ENCODE measurements around the gene GPC5. TPM values are rescaled to one million over a fixed set of nuclear protein-coding genes. Genes with fewer than 3 reads are reported as not detected.

Gene GPC5
- total RNA-seq, 2 donors from 2014 or later, result not detected

DNA sequence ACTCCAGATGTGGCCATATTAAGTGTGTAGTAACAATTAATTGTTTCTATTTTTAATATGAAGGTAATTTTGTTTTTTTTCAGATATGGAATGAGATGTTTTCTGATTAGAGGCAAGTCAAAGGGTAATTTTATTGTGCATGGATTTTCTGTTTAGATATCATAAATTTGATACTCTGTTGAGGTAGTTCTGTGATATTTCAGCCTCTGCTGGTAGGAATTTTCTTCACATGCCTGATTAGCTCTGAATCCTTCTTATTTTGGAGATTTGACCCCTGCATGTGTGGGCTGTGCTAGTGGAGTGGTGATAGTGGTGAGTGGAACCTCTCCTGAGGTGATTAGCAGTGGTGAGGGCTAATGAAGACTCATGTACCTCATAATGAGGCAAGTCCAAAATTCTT lies 301.4 kb downstream of the GPC5 start:
- no peak overlapping the region for H3K27ac ChIP-seq
- no peaks in the 10 kb centered on the region for H3K36me3 ChIP-seq (replicated peaks in 1 of 2; ENCODE audit: insufficient read depth in 1 of 2, low read depth in 2 of 2)
- TF ChIP-seq, protein P1, sequence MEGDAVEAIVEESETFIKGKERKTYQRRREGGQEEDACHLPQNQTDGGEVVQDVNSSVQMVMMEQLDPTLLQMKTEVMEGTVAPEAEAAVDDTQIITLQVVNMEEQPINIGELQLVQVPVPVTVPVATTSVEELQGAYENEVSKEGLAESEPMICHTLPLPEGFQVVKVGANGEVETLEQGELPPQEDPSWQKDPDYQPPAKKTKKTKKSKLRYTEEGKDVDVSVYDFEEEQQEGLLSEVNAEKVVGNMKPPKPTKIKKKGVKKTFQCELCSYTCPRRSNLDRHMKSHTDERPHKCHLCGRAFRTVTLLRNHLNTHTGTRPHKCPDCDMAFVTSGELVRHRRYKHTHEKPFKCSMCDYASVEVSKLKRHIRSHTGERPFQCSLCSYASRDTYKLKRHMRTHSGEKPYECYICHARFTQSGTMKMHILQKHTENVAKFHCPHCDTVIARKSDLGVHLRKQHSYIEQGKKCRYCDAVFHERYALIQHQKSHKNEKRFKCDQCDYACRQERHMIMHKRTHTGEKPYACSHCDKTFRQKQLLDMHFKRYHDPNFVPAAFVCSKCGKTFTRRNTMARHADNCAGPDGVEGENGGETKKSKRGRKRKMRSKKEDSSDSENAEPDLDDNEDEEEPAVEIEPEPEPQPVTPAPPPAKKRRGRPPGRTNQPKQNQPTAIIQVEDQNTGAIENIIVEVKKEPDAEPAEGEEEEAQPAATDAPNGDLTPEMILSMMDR (IDR thresholded peaks at IDR 0.05), result no peak
- DNase-seq (no peak), ATAC-seq (no peak)
- H3K27me3 ChIP-seq, result no peaks in the 10 kb centered on the region
- no peaks in the 10 kb centered on the region for H3K4me1 ChIP-seq
- intact Hi-C loops (cut with DNase I), result no loop called here
- H3K9me3 ChIP-seq, result no peaks in the 10 kb centered on the region
- no peak overlapping the region for H3K4me3 ChIP-seq

DNA sequence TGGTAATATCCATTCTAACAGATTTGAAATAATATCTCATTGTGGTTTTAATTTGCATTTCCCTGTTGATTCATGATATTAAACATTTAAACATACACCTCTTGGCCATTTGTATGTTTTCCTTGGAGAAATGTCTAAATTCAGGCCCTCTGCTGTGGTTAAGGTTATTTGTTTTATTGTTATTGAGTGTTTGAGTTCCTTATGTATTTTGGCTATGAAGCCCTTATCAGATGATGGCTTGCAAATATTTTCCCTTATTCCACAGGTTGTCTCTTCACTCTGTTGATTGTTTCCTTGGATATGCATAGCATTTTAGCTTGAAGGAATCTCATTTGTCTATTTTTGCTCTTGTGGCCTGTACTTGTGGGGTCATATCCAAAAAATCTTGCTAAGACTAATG lies 303.6 kb downstream of the GPC5 start:
- no peaks in the 10 kb centered on the region for H3K4me1 ChIP-seq
- no peaks in the 10 kb centered on the region for H3K9me3 ChIP-seq
- H3K27ac ChIP-seq, result no peak overlapping the region
- ATAC-seq (no peak), DNase-seq (no peak)
- TF ChIP-seq POLR2A (IDR thresholded peaks at IDR 0.05), result no peak
- TF ChIP-seq, protein P1 (IDR thresholded peaks at IDR 0.05), result no peak
- H3K36me3 ChIP-seq (replicated peaks in 1 of 2; ENCODE audit: insufficient read depth in 1 of 2, low read depth in 2 of 2), result no peaks in the 10 kb centered on the region
- intact Hi-C loops (cut with DNase I), result no loop called here
- no peak overlapping the region for H3K4me3 ChIP-seq
- no peaks in the 10 kb centered on the region for H3K27me3 ChIP-seq

DNA sequence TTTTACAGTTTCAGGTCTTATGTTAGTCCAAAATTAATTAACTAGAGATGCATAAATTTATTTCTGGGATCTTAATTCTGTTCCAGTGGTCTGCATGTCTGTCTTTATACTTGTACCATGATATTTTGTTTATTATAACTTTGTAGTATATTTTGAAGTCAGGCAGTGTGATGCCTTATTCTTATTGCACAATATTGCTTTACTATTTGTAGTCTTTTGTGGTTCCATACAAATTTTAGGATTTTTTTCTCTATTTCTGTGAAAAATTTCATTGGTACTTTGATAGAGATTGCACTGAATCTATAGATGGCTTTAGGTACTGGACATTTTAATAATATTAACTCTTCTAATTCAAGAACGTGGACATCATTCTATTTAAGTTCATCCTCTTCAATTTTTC lies 304.0 kb downstream of the GPC5 start:
- WGBS, 2 donors, result 62 to 68% methylated on average over 1 of the region's 1 CpG
- Histone ChIP-seq H3K36me3 (replicated peaks in 1 of 2; ENCODE audit: insufficient read depth in 1 of 2, low read depth in 2 of 2) (no peaks in the 10 kb centered on the region), H3K4me3 (no peak overlapping the region), H3K27me3 (no peaks in the 10 kb centered on the region), H3K4me1 (no peaks in the 10 kb centered on the region), H3K9me3 (no peaks in the 10 kb centered on the region), H3K27ac (no peak overlapping the region)
- no peak for DNase-seq
- intact Hi-C loops (cut with DNase I), result no loop called here
- TF ChIP-seq, protein P1 (IDR thresholded peaks at IDR 0.05), result no peak
- TF ChIP-seq POLR2A (IDR thresholded peaks at IDR 0.05), result no peak
- no peak for ATAC-seq

DNA sequence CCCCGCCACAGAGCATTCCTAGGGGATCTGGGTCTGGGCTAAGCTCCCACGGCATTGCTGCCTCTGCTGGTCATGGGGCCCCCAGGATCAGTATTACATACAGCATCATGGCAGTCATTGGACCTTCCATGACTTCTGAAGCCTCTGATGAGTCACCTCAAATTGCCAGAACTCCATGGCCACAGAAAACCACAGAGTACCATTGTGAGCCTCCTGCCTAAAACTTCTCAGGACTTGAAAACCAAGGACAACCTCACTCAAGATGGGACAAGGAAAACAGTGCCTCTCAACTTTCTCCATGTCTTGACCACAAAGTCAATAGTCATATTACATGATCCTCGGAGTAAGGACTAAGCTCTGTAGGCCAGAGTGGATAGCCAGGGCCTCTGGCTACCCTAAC lies 306.0 kb downstream of the GPC5 start:
- Histone ChIP-seq H3K9me3 (no peaks in the 10 kb centered on the region), H3K27ac (no peak overlapping the region), H3K27me3 (no peaks in the 10 kb centered on the region), H3K4me1 (no peaks in the 10 kb centered on the region), H3K36me3 (replicated peaks in 1 of 2; ENCODE audit: insufficient read depth in 1 of 2, low read depth in 2 of 2) (no peaks in the 10 kb centered on the region), H3K4me3 (no peak overlapping the region)
- ATAC-seq (no peak), DNase-seq (no peak)
- TF ChIP-seq, protein P1 (IDR thresholded peaks at IDR 0.05), result no peak
- TF ChIP-seq POLR2A (IDR thresholded peaks at IDR 0.05), result no peak
- intact Hi-C loops (cut with DNase I), result no loop called here
- WGBS, 2 donors, result 63 to 72% methylated on average over 3 of the region's 3 CpGs

DNA sequence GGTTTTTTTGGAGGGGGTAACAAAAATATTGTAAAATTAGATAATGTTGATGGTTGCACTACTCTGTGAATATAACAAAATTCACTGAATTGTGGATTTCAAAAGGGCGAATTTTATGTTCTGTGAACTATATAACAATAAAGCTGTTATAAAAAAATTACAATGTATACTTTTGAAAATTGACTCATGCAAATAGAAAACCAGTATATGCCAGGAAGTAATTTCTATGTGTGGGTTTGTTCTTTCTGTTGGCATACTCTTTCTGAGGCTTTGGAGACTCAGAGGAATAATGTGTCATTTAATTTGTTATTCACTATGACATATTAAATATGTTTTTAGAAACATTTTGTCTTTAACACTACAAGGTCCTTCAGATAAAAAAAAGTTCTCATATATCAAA lies 310.1 kb downstream of the GPC5 start:
- no peak for DNase-seq
- 48 to 64% methylated on average over 1 of the region's 1 CpG for WGBS, 2 donors
- TF ChIP-seq POLR2A (IDR thresholded peaks at IDR 0.05), result no peak
- TF ChIP-seq, protein P1 (IDR thresholded peaks at IDR 0.05), result no peak
- no peak overlapping the region for H3K27ac ChIP-seq
- H3K9me3 ChIP-seq, result no peaks in the 10 kb centered on the region
- H3K4me1 ChIP-seq, result no peaks in the 10 kb centered on the region
- ATAC-seq, result no peak
- no peaks in the 10 kb centered on the region for H3K36me3 ChIP-seq (replicated peaks in 1 of 2; ENCODE audit: insufficient read depth in 1 of 2, low read depth in 2 of 2)
- no peak overlapping the region for H3K4me3 ChIP-seq
- intact Hi-C loops (cut with DNase I), result no loop called here
- no peaks in the 10 kb centered on the region for H3K27me3 ChIP-seq
